PC-3 (cell line): ENCODE results near the gene BIRC6. TPM values are rescaled to one million over a fixed set of nuclear protein-coding genes. Genes with fewer than 3 reads are reported as not detected.
"Not testable (repeated sequence)": the region's sequence is repeated elsewhere in the genome, so short reads cannot be mapped to it uniquely, and the experiment has no call there.

Source experiments
- ATAC-seq: fragments of 200-7000 bp; cut with Tn5 transposase; 2 replicates; pipeline ENCODE4 v1.9.1; 2020; ENCODE audit warnings: mild to moderate bottlenecking, moderate library complexity
- BruUV-seq: library from RNA; stranded (reverse); fragments of 400-500 nt; replicated peaks from 2 replicates; lab custom pipeline; 2021; lab: Mats Ljungman, UMichigan
- CTCF ChIA-PET: fragments of 300-600 bp; sonication (Branson Sonifier 250); formaldehyde crosslinking; loops from one replicate; lab custom pipeline; 2022; ENCODE audit warnings: antibody characterized with exemption; lab: Charles Lee
- POLR2A ChIA-PET: fragments of 300-600 bp; sonication (Branson Sonifier 250); formaldehyde crosslinking; loops from one replicate; lab custom pipeline; 2022; ENCODE audit warnings: antibody characterized with exemption; ENCODE audit not compliant: unreplicated experiment; lab: Charles Lee
- DNase-seq: peaks from one replicate; pipeline ENCODE4 v3.0.0-alpha.2; 2015
- H2AFZ ChIP-seq: fragments of 300-600 bp; sonication (generic); 2 replicates; pipeline ENCODE4 v1.6.0; 2016; ENCODE audit warnings: antibody characterized with exemption, low read length
- H3F3A ChIP-seq: fragments of 300-600 bp; sonication (generic); one replicate; pipeline ENCODE4 v1.6.0; 2017; ENCODE audit warnings: antibody characterized with exemption, low read length, control low read depth, mild to moderate bottlenecking; ENCODE audit not compliant: unreplicated experiment
- H3K27ac ChIP-seq: fragments of 300-600 bp; sonication (generic); 2 replicates; pipeline ENCODE4 v1.5.1; 2016; ENCODE audit warnings: mild to moderate bottlenecking, low read length
- H3K27me3 ChIP-seq: fragments of 300-600 bp; sonication (generic); 2 replicates; pipeline ENCODE4 v1.6.1; 2016; ENCODE audit warnings: low read length, mixed read lengths
- H3K36me3 ChIP-seq: fragments of 300-600 bp; sonication (generic); 2 replicates; pipeline ENCODE4 v1.6.1; 2016; ENCODE audit warnings: low read depth, mixed run types, low read length, mixed read lengths
- H3K4me1 ChIP-seq: fragments of 300-600 bp; sonication (generic); 2 replicates; pipeline ENCODE4 v1.5.1; 2016; ENCODE audit warnings: low read length; ENCODE audit not compliant: insufficient read depth
- H3K4me2 ChIP-seq: fragments of 300-600 bp; sonication (generic); 2 replicates; pipeline ENCODE4 v1.6.0; 2016; ENCODE audit warnings: low read length
- H3K4me3 ChIP-seq: fragments of 300-600 bp; sonication (generic); 2 replicates; pipeline ENCODE4 v1.5.1; 2016; ENCODE audit warnings: mild to moderate bottlenecking, low read length, mixed read lengths
- H3K79me2 ChIP-seq: fragments of 300-600 bp; sonication (generic); 2 replicates; pipeline ENCODE4 v1.6.1; 2017; ENCODE audit warnings: low read length, mixed read lengths
- H3K9ac ChIP-seq: fragments of 300-600 bp; sonication (generic); 2 replicates; pipeline ENCODE4 v1.6.0; 2016; ENCODE audit warnings: mild to moderate bottlenecking, low read length
- H3K9me2 ChIP-seq: fragments of 300-600 bp; sonication (generic); replicated peaks from 2 replicates; pipeline ENCODE4 v1.6.1; 2016; ENCODE audit warnings: mixed run types, low read length, mixed read lengths
- H3K9me3 ChIP-seq: fragments of 300-600 bp; sonication (generic); 2 replicates; pipeline ENCODE4 v1.6.1; 2016; ENCODE audit warnings: low read length, mixed read lengths
- H4K20me1 ChIP-seq: fragments of 300-600 bp; sonication (generic); 2 replicates; pipeline ENCODE4 v1.6.1; 2016; ENCODE audit warnings: low read length, mixed read lengths
- EZH2 ChIP-seq: fragments of 300-600 bp; sonication (generic); IDR thresholded peaks from one replicate; pipeline ENCODE4 v1.6.1; 2017; ENCODE audit warnings: antibody characterized with exemption, mild to moderate bottlenecking, low read length; ENCODE audit not compliant: unreplicated experiment
- EZH2phosphoT487 ChIP-seq: fragments of 300-600 bp; sonication (generic); IDR thresholded peaks from 2 replicates; pipeline ENCODE4 v1.6.1; 2018; ENCODE audit warnings: mild to moderate bottlenecking, antibody characterized with exemption, low read length, borderline replicate concordance
- intact Hi-C: fragments of 100-400 bp; cut with micrococcal nuclease; formaldehyde crosslinking; loops from 2 replicates; pipeline ENCODE4 v1.9.0; 2023
- total RNA-seq: library from RNA; depleted of rRNA; stranded (reverse); fragments of >200 nt; gene quantifications from 2 replicates; pipeline ENCODE4 v1.2.3, GENCODE V29; 2014
- TF ChIP-seq, protein P1 (sequence below): fragments of 300-600 bp; sonication (generic); conservative IDR thresholded peaks from 2 replicates; pipeline ENCODE4 v1.5.1; 2017; ENCODE audit warnings: antibody characterized with exemption, low read depth, mild to moderate bottlenecking, low read length

Gene BIRC6
- total RNA-seq, 1 experiment from 2014 or later = 74.7 TPM

DNA sequence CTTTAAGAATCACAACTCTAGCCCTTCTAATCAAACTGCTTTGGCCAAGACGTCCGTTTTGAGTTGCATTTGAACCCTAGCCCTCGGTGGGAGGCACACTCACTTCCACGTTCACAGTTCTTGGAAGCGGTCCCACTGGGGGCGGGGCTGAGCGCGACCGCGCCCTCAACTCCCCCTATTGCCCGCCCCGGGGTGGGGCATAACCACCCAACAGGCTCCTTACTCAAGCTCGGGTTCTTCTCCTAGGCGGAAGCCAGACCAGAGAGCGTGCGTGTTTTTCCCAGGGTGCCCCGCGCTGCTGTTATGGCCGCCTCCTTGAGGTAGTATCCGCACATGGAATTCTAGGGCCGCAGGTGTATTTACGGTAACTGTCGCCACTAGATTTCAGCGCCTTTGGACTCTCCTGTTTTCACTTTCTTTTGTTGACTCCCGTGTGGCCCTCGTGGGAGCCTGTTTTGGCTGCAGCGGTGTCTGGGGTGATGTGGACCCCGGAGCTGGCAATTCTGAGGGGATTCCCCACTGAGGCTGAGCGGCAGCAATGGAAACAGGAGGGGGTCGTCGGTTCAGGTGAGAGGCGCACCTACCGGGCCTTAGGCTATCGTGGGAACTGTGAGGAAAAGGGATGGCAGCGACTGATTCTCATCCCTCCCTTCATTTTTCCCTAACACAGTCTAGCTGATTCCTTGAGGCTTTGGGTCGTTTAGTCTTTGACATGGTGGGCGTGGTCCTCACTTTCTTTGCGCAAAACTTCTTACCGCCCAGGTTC, 271.2 kb downstream of the BIRC6 start, which contains the start of gene TTC27:
Gene TTC27, plus strand, starts transcription at position 237 of the 766 bp plus-strand sequence. Its CDS starts 243 bp downstream, at position 480.
- Histone ChIP-seq H3K27ac (peak within 1 kb of the TSS; percentile 49), H3K9me2 (no peaks in the 10 kb centered on the region), H3K4me3 (peak within 1 kb of the TSS; percentile 100), H3K27me3 (no peaks in the 10 kb centered on the region), H3F3A (no peaks in the 10 kb centered on the region), H3K9me3 (no peaks in the 10 kb centered on the region), H3K4me2 (peak within 1 kb of the TSS; percentile 95), H3K9ac (peak within 1 kb of the TSS; percentile 95), H2AFZ (peak within 1 kb of the TSS; percentile 98), H3K79me2 (peaks cover 34% of the 10 kb centered on the region), H4K20me1 (no peaks in the 10 kb centered on the region; the same call in 1 of the 2 replicates), H3K4me1 (peaks cover 24% of the 10 kb centered on the region), H3K36me3 (peaks cover 16% of the 10 kb centered on the region)
- no peak for TF ChIP-seq EZH2phosphoT487
- TF ChIP-seq EZH2 = no peak
- TF ChIP-seq, protein P1, sequence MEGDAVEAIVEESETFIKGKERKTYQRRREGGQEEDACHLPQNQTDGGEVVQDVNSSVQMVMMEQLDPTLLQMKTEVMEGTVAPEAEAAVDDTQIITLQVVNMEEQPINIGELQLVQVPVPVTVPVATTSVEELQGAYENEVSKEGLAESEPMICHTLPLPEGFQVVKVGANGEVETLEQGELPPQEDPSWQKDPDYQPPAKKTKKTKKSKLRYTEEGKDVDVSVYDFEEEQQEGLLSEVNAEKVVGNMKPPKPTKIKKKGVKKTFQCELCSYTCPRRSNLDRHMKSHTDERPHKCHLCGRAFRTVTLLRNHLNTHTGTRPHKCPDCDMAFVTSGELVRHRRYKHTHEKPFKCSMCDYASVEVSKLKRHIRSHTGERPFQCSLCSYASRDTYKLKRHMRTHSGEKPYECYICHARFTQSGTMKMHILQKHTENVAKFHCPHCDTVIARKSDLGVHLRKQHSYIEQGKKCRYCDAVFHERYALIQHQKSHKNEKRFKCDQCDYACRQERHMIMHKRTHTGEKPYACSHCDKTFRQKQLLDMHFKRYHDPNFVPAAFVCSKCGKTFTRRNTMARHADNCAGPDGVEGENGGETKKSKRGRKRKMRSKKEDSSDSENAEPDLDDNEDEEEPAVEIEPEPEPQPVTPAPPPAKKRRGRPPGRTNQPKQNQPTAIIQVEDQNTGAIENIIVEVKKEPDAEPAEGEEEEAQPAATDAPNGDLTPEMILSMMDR = no peak
- peak; percentile 96 for DNase-seq
- intact Hi-C loops = loop anchor here (1.0 kb wide), 1 partner anchor 115 kb away; no protein-coding TSS in a partner anchor
- TSS peak; percentile 70 for BruUV-seq
- ChIA-PET CTCF (no interaction called here), POLR2A (interaction anchor here (0.6 to 0.7 kb wide), 2 partner anchors 60 to 121 kb away, joined by 3 read pairs; no protein-coding TSS in a partner anchor)
- ATAC-seq = peak; percentile 98

DNA sequence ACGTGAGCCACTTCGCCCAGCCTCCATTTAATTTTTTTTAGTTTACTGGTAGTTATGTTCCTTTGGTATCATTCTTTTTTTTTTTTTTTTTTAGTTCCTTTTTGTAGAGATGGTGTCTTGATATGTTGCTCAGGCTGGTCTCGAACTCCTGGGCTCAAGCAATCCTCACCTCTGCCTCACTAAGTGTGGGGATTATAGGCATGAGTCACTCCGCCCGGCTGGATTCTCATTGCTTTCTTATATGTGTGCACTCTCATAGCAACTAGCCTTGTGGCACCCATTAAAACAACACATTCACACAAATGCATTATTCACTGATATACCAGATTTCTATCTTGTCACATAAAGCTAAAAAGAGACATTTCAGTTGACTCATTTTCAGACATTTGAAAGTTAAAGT, 275.3 kb downstream of the BIRC6 start:
- ATAC-seq (peak; percentile 58), DNase-seq (peak; percentile 82)
- no peaks in the 10 kb centered on the region for H3K9me2 ChIP-seq
- H3K9me3 ChIP-seq = no peaks in the 10 kb centered on the region
- ChIA-PET POLR2A (no interaction called here), CTCF (no interaction called here)
- no peaks in the 10 kb centered on the region for H3F3A ChIP-seq
- peaks cover 24% of the 10 kb centered on the region for H3K4me1 ChIP-seq
- no peak overlapping the region for H3K9ac ChIP-seq
- H3K4me3 ChIP-seq = peak overlapping the region; percentile 35; the same call in 1 of the 2 replicates
- intact Hi-C loops = no loop called here
- H3K27ac ChIP-seq = peak overlapping the region; percentile 65
- BruUV-seq = no TSS peak
- TF ChIP-seq, protein P1 = no peak
- TF ChIP-seq EZH2 (no peak), EZH2phosphoT487 (no peak)
- H3K79me2 ChIP-seq = peaks cover 41% of the 10 kb centered on the region
- peaks cover 37% of the 10 kb centered on the region for H3K36me3 ChIP-seq
- peak overlapping the region; percentile 47 for H3K4me2 ChIP-seq
- H3K27me3 ChIP-seq = no peaks in the 10 kb centered on the region
- H2AFZ ChIP-seq = no peak overlapping the region
- H4K20me1 ChIP-seq = no peaks in the 10 kb centered on the region; the same call in 1 of the 2 replicates

DNA sequence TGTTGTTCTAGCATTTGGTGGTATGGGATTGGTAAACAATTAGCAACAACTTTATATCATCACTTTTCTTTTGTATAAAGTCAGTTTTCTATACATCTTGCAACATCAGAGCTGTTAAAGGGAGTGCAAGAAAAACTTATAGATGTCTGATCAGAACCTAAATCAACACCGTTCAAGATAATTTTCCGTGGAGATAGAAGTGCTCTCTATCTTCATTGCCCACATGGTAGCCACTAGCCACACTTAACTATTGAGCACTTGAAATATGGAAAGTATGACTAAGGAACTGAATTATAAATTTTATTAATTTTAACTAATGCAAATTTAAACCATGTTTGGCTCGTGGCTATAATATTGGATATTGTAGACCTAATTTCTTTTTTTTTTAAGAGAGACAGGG, 276.2 kb downstream of the BIRC6 start:
- 0 out of 2 replicates have a peak overlapping the region, but pooled peaks have one; percentile 47 for H3K4me2 ChIP-seq
- peaks cover 40% of the 10 kb centered on the region for H3K79me2 ChIP-seq
- POLR2A ChIA-PET = no interaction called here
- intact Hi-C loops = no loop called here
- BruUV-seq = no TSS peak
- no peak overlapping the region for H3K9ac ChIP-seq
- ATAC-seq (no peak), DNase-seq (no peak)
- H3K4me3 ChIP-seq = no peak overlapping the region
- H2AFZ ChIP-seq = no peak overlapping the region
- H3K36me3 ChIP-seq = peaks cover 41% of the 10 kb centered on the region
- no peaks in the 10 kb centered on the region; the same call in 1 of the 2 replicates for H4K20me1 ChIP-seq
- no peaks in the 10 kb centered on the region for H3K9me3 ChIP-seq
- no peak overlapping the region for H3K27ac ChIP-seq
- H3K27me3 ChIP-seq = no peaks in the 10 kb centered on the region
- peaks cover 20% of the 10 kb centered on the region for H3K4me1 ChIP-seq
- no peak for TF ChIP-seq EZH2
- TF ChIP-seq EZH2phosphoT487 = no peak
- TF ChIP-seq, protein P1 = no peak
- no peaks in the 10 kb centered on the region for H3K9me2 ChIP-seq
- H3F3A ChIP-seq = no peaks in the 10 kb centered on the region
- CTCF ChIA-PET = no interaction called here

DNA sequence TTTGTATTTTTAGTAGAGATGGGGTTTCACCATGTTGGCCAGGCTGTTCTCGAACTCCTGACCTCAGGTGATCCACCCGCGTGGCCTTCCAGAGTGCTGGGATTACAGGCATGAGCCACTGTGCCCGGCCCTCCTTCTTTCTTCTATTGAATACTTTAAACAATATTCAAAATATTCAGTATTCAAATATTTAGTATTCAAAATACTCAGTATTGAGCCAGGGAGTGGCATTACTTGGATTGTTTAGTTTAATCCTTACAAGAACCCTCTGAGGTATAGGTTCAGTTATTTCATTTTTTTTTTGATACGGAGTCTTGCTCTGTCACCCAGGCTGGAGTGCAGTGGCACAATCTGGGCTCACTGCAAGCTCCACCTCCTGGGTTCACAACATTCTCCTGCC, 281.7 kb downstream of the BIRC6 start:
- H3K79me2 ChIP-seq, BruUV-seq, H3K27ac ChIP-seq, H3K9ac ChIP-seq, H3K9me3 ChIP-seq, ATAC-seq, H3K4me2 ChIP-seq, H4K20me1 ChIP-seq, intact Hi-C loops, H3F3A ChIP-seq, POLR2A ChIA-PET, DNase-seq, H3K4me3 ChIP-seq, H3K9me2 ChIP-seq, H3K4me1 ChIP-seq, H2AFZ ChIP-seq, H3K27me3 ChIP-seq: not testable (repeated sequence)
- H3K36me3 ChIP-seq = peaks cover 34% of the 10 kb centered on the region
- CTCF ChIA-PET = interaction anchor here (0.7 kb wide), 1 partner anchor 92 kb away, joined by 4 read pairs; no protein-coding TSS in a partner anchor
